PFSK-1 (cell line): ENCODE results near the gene RPL29.

Source experiments
- FOXP2 ChIP-seq: optimal IDR thresholded peaks from 2 replicates; pipeline ENCODE3; 2011; ENCODE audit warnings: borderline replicate concordance, control low read depth, inconsistent platforms; ENCODE audit not compliant: insufficient read depth; ENCODE audit errors: extremely low read length, extremely low read depth
- POLR2AphosphoS5 ChIP-seq: IDR thresholded peaks from 2 replicates; pipeline ENCODE4 v1.6.1; 2012; ENCODE audit warnings: low read depth, mild to moderate bottlenecking, control low read depth, low read length, moderate library complexity
- SIN3A ChIP-seq: IDR thresholded peaks from 2 replicates; pipeline ENCODE4 v1.6.1; 2012; ENCODE audit warnings: mild to moderate bottlenecking, low read length, moderate library complexity, borderline replicate concordance; ENCODE audit not compliant: insufficient read depth
- TAF1 ChIP-seq: IDR thresholded peaks from 2 replicates; pipeline ENCODE4 v1.6.1; 2012; ENCODE audit warnings: low read length, control low read depth, borderline replicate concordance; ENCODE audit not compliant: insufficient read depth
- TF ChIP-seq, protein P1 (sequence below), 2 experiments: IDR thresholded peaks; 2 replicates each; pipeline versions ENCODE4 v1.6.1 to v1.8.0; 2011 to 2012; ENCODE audit warnings: low read depth in 2 of 2, low read length in 2 of 2, control low read depth in 1 of 2, inconsistent platforms in 1 of 2, mild to moderate bottlenecking in 1 of 2, moderate library complexity in 1 of 2; ENCODE audit not compliant: insufficient read depth in 1 of 2

The RPL29 gene

DNA sequence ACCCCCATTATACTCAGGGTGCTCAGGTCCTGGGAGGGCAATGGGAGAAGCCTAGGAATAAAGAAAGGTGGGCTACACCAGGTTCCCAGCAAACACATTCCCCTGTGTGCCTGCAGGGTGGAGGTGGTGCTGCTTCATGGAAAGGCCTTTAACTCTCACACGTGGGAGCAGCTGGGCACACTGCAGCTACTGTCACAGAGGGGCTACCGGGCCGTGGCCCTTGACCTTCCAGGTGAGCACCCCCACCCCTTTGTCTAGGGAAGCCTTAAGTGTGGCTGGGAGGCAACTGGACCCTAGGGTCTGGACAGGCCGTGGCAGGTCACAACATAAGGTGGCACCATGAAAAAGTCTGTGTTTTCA is 17.6 kb downstream of the RPL29 start:
- TF ChIP-seq, protein P1, sequence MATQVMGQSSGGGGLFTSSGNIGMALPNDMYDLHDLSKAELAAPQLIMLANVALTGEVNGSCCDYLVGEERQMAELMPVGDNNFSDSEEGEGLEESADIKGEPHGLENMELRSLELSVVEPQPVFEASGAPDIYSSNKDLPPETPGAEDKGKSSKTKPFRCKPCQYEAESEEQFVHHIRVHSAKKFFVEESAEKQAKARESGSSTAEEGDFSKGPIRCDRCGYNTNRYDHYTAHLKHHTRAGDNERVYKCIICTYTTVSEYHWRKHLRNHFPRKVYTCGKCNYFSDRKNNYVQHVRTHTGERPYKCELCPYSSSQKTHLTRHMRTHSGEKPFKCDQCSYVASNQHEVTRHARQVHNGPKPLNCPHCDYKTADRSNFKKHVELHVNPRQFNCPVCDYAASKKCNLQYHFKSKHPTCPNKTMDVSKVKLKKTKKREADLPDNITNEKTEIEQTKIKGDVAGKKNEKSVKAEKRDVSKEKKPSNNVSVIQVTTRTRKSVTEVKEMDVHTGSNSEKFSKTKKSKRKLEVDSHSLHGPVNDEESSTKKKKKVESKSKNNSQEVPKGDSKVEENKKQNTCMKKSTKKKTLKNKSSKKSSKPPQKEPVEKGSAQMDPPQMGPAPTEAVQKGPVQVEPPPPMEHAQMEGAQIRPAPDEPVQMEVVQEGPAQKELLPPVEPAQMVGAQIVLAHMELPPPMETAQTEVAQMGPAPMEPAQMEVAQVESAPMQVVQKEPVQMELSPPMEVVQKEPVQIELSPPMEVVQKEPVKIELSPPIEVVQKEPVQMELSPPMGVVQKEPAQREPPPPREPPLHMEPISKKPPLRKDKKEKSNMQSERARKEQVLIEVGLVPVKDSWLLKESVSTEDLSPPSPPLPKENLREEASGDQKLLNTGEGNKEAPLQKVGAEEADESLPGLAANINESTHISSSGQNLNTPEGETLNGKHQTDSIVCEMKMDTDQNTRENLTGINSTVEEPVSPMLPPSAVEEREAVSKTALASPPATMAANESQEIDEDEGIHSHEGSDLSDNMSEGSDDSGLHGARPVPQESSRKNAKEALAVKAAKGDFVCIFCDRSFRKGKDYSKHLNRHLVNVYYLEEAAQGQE (IDR thresholded peaks at IDR 0.05; ENCODE audit: insufficient read depth in 1 of 2, low read depth in 2 of 2, low read length in 2 of 2) = no peak
- TF ChIP-seq FOXP2 (no peak), SIN3A (no peak), POLR2AphosphoS5 (no peak), TAF1 (no peak)

DNA sequence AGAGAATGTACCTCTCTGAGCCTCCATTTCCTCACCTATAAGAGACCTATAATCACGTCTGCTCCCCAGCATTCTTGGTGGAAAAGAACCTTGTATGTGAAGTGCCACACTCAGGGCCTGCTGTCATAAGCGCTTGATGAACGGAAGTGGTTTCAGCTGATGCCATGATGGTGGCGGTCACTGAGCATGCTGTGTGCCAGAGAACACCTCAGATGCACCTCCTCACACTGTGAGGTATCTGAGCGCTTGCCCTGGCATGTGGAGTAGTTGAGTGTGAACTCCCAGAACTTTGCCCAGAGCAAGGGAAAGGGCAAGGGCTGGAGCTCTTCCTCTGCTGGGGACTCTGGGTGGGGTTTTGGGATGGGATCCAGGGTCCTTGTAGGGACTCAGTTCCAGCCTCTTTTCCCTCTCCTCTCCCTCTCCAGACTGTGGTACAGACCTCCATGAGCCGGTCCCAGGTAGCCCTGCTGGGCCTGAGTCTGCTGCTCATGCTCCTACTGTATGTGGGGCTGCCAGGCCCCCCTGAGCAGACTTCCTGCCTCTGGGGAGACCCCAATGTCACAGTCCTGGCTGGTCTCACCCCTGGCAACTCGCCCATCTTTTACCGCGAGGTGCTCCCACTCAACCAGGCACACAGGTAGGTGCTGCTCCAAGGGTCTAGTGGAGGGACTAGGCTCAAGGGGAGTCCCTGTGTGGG is 18.1 kb downstream of the RPL29 start:
- no peak for TF ChIP-seq POLR2AphosphoS5
- TF ChIP-seq TAF1 = no peak
- TF ChIP-seq, protein P1 (IDR thresholded peaks at IDR 0.05; ENCODE audit: insufficient read depth in 1 of 2, low read depth in 2 of 2, low read length in 2 of 2) = no peak
- TF ChIP-seq FOXP2 = no peak
- TF ChIP-seq SIN3A = no peak

DNA sequence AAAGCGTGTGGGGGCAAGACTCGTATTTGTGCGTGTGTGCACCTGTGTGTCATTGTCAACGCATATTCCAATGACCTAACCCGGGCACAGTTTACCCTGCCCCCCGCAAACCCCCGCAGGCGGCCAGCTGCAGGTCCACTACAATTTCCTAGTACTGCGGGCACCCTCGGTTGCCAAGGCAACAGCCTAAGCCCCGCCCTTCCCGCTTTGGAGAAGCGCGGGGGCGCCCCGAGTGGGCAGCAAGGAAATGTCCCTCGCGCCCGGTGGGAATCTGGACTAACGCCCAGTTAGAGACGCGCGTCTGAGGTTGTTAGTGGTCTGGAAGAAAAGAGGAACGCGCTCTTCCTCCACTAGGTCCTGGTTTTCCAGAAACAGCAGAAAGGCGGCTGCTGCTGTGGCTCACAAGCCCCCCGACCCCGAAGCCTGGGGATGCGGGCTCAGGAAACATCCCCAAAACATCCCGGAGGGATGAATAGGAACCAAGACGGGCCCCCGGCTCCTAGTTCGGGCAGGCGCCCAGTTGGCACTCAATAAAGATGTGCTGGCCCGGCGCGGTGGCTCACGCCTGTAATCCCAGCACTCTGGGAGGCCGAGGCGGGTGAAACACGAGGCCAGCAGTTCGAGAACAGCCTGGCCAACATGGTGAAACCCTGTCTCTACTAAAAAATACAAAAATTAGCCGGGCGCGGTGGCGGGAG is 19.7 kb downstream of the RPL29 start:
- TF ChIP-seq TAF1 = no peak
- no peak for TF ChIP-seq POLR2AphosphoS5
- TF ChIP-seq, protein P1 (IDR thresholded peaks at IDR 0.05; ENCODE audit: insufficient read depth in 1 of 2, low read depth in 2 of 2, low read length in 2 of 2) = no peak
- TF ChIP-seq FOXP2 = no peak
- no peak for TF ChIP-seq SIN3A

DNA sequence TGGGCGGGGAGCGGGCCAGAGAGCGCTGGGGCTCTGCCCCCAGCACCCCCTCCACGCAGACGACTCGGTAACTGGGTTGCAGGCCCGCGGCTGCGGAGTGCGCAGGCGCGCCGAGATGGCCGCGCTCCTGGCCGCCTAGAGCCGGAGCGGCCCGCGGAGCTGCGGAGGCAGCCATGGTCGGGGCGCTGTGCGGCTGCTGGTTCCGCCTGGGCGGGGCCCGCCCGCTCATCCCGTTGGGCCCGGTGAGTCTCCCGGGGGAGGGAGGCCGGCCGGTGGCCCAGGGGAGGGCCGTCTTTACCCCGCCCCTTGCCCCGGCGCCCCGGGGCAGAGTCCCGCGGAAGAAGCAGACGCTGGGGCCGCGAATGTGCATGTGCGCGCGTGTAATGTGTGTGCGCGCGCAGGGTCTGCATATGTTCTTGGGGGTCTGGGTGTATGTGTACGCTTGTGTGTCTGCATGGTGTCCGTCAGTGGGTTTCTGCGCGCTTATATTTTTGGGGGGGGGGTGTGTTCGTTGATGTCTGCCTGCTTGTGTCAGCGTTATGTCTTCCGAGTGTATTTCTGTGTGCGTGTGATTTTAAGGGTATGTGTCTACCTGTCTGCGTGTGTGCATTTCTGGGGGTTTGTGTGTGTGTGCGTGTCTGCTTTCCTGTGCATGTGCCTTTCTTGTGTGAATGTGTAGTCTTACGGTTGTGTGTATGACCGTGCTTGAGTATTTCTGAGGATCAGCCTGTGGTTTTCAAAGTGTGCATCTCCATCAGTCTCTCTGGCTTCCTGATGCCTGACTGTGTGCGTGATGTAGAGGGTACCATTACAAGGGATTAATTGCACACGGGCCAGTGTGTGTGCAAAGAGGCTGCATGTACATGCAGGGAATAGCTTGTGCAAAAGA is 20.5 kb downstream of the RPL29 start, which contains the start of gene ABHD14A:
TSS of gene ABHD14A (plus strand) at position 102 of the 889 bp plus-strand sequence. CDS start at position 174, 72 bp downstream.
- TF ChIP-seq TAF1 = no peak
- peak; percentile 53; the same call in 1 of the 2 replicates for TF ChIP-seq POLR2AphosphoS5

DNA sequence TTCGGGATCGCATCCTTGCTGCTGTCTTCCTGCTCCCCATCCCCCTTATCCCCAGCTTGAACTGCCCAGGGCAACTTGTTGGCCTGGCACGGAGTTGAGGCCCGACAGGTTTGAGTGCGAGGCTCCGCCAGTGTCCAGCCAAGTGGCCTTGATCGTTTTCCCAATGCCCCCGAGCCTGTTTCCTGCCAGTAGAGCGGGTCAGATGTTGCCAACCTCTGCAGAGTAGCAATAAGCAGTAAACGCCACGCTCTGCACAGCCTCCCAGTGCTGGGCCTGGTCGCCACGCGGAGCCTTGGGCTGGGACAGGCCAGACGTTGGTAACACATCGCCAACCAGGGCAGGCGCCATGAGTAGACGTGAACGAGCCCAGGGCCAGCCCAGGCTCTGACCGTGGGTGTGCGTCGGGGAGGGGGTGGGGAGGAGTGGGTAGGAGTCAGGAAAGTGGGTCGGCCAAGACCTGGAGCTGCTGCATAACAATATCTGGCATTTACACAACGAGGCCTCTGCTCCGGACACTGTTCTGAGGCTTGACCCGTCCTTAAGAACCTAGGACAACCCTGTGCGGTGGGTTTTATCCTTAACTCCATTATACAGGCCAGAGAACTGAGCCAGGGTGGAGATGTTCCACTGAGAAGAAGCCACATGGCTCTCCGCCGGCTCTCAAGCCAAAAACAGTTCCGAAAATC is 21.3 kb downstream of the RPL29 start:
- no peak for TF ChIP-seq FOXP2
- TF ChIP-seq POLR2AphosphoS5 = no peak
- no peak for TF ChIP-seq SIN3A
- TF ChIP-seq, protein P1 (IDR thresholded peaks at IDR 0.05; ENCODE audit: insufficient read depth in 1 of 2, low read depth in 2 of 2, low read length in 2 of 2) = no peak
- TF ChIP-seq TAF1 = no peak
